ENCODE results near the gene CYB5R4. TPM values are rescaled to one million over a fixed set of nuclear protein-coding genes. Genes with fewer than 3 reads are reported as not detected.

The CYB5R4 gene
- total RNA-seq, 1 donor from 2014 or later = 13.9 TPM

- ATAC-seq (no peak), DNase-seq (no peak)
- intact Hi-C loops (cut with micrococcal nuclease) = no loop called here
Observed at GRCh38 chr6:83966539-83966938, 107.0 kb downstream of the CYB5R4 start.

- intact Hi-C loops (cut with micrococcal nuclease) = no loop called here
- ATAC-seq (no peak), DNase-seq (no peak)
Observed at GRCh38 chr6:83970582-83970981, 111.1 kb downstream of the CYB5R4 start.

GRCh38 chr6:83974409-83975050 is 115.0 kb downstream of the CYB5R4 start:
- DNase-seq (no peak), ATAC-seq (no peak)
- intact Hi-C loops (cut with micrococcal nuclease) = no loop called here

- ATAC-seq (no peak), DNase-seq (no peak)
- intact Hi-C loops (cut with micrococcal nuclease) = no loop called here
Observed at GRCh38 chr6:83976037-83976755, 116.7 kb downstream of the CYB5R4 start.

- intact Hi-C loops (cut with micrococcal nuclease) = no loop called here
- DNase-seq (no peak), ATAC-seq (no peak)
Observed at GRCh38 chr6:83976871-83977270, 117.4 kb downstream of the CYB5R4 start.

GRCh38 chr6:83978324-83978734 is 118.8 kb downstream of the CYB5R4 start:
- ATAC-seq (no peak), DNase-seq (no peak)
- intact Hi-C loops (cut with micrococcal nuclease) = no loop called here

GRCh38 chr6:83978997-83979396 is 119.5 kb downstream of the CYB5R4 start:
- no peak for DNase-seq
- no peak for ATAC-seq
- intact Hi-C loops (cut with micrococcal nuclease) = no loop called here

GRCh38 chr6:83984411-83984810 is 124.9 kb downstream of the CYB5R4 start:
- intact Hi-C loops (cut with micrococcal nuclease) = no loop called here
- DNase-seq = no peak
- ATAC-seq = no peak

- DNase-seq = no peak
- intact Hi-C loops (cut with micrococcal nuclease) = no loop called here
- ATAC-seq = no peak
Observed at GRCh38 chr6:83985308-83985713, 125.8 kb downstream of the CYB5R4 start.

- intact Hi-C loops (cut with micrococcal nuclease) = no loop called here
- DNase-seq (no peak), ATAC-seq (no peak)
Observed at GRCh38 chr6:83985715-83986114, 126.2 kb downstream of the CYB5R4 start.

GRCh38 chr6:83998021-83998584 is 138.6 kb downstream of the CYB5R4 start:
- ATAC-seq (no peak), DNase-seq (no peak)
- intact Hi-C loops (cut with micrococcal nuclease) = no loop called here

- intact Hi-C loops (cut with micrococcal nuclease) = no loop called here
- DNase-seq (no peak), ATAC-seq (no peak)
Observed at GRCh38 chr6:84001119-84001518, 141.6 kb downstream of the CYB5R4 start.

GRCh38 chr6:84002226-84002625 is 142.7 kb downstream of the CYB5R4 start:
- ATAC-seq (no peak), DNase-seq (no peak)
- intact Hi-C loops (cut with micrococcal nuclease) = no loop called here

GRCh38 chr6:84003131-84003530 is 143.6 kb downstream of the CYB5R4 start:
- ATAC-seq (no peak), DNase-seq (no peak)
- intact Hi-C loops (cut with micrococcal nuclease) = no loop called here

- ATAC-seq (no peak), DNase-seq (no peak)
- intact Hi-C loops (cut with micrococcal nuclease) = no loop called here
Observed at GRCh38 chr6:84003654-84004053, 144.2 kb downstream of the CYB5R4 start.

- intact Hi-C loops (cut with micrococcal nuclease) = no loop called here
- DNase-seq (no peak), ATAC-seq (no peak)
Observed at GRCh38 chr6:84007871-84008270, 148.4 kb downstream of the CYB5R4 start.

GRCh38 chr6:84013354-84013753 is 153.9 kb downstream of the CYB5R4 start:
- DNase-seq (no peak), ATAC-seq (no peak)
- intact Hi-C loops (cut with micrococcal nuclease) = no loop called here

- intact Hi-C loops (cut with micrococcal nuclease) = no loop called here
- DNase-seq (no peak), ATAC-seq (no peak)
Observed at GRCh38 chr6:84013931-84014330, 154.4 kb downstream of the CYB5R4 start.

GRCh38 chr6:84016029-84016428 is 156.5 kb downstream of the CYB5R4 start:
- intact Hi-C loops (cut with micrococcal nuclease) = no loop called here
- ATAC-seq = no peak

More at GRCh38 chr6:84016029-84016428, 156.5 kb downstream of the CYB5R4 start:
- DNase-seq = no peak
